Esophagus squamous epithelium (tissue), 4 donors: ENCODE results near the gene FKBP11.

Experiments
- POLR2A ChIP-seq, 4 donors: fragments of 450-650 bp; IDR thresholded peaks; one replicate each; pipeline ENCODE4 v1.6.1; 2017; ENCODE audit warnings: antibody characterized with exemption in 4 of 4, mild to moderate bottlenecking in 4 of 4, moderate library complexity in 3 of 4
- TF ChIP-seq, protein P1 (sequence below), 6 experiments: fragments of 450-650 bp in 4 of 6; fragments of 200-600 bp in 2 of 6; sonication (generic) in 2 of 6; IDR thresholded peaks; one replicate each; pipeline ENCODE4 v1.5.1; 2016 to 2019; ENCODE audit warnings: antibody characterized with exemption in 6 of 6, mild to moderate bottlenecking in 4 of 6, moderate library complexity in 4 of 6

GRCh38 chr12:48894271-48894670 is 31.0 kb downstream of the FKBP11 start:
- TF ChIP-seq, protein P1, sequence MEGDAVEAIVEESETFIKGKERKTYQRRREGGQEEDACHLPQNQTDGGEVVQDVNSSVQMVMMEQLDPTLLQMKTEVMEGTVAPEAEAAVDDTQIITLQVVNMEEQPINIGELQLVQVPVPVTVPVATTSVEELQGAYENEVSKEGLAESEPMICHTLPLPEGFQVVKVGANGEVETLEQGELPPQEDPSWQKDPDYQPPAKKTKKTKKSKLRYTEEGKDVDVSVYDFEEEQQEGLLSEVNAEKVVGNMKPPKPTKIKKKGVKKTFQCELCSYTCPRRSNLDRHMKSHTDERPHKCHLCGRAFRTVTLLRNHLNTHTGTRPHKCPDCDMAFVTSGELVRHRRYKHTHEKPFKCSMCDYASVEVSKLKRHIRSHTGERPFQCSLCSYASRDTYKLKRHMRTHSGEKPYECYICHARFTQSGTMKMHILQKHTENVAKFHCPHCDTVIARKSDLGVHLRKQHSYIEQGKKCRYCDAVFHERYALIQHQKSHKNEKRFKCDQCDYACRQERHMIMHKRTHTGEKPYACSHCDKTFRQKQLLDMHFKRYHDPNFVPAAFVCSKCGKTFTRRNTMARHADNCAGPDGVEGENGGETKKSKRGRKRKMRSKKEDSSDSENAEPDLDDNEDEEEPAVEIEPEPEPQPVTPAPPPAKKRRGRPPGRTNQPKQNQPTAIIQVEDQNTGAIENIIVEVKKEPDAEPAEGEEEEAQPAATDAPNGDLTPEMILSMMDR (IDR thresholded peaks at IDR 0.05): no peak
- no peak for TF ChIP-seq POLR2A (IDR thresholded peaks at IDR 0.05)
